Measurements from ENCODE around the gene NEU3.
"Not testable (repeated sequence)": the region's sequence is repeated elsewhere in the genome, so short reads cannot be mapped to it uniquely, and the experiment has no call there.

- not testable (repeated sequence) for TF ChIP-seq POLR2A (IDR thresholded peaks at IDR 0.05; ENCODE audit: low read depth, low read length); CTCF (conservative IDR thresholded peaks at IDR 0.05; ENCODE audit: low read depth, low read length); SMC3 (IDR thresholded peaks at IDR 0.05; ENCODE audit: low read depth, low read length); MAZ (IDR thresholded peaks at IDR 0.05; ENCODE audit: borderline replicate concordance, low read depth, low read length); MAFK (IDR thresholded peaks at IDR 0.05; ENCODE audit: low read depth, low read length); RCOR1 (IDR thresholded peaks at IDR 0.05; ENCODE audit: insufficient replicate concordance, low read length); CHD1 (IDR thresholded peaks at IDR 0.05; ENCODE audit: low read depth, low read length); ELK1 (IDR thresholded peaks at IDR 0.05; ENCODE audit: borderline replicate concordance, low read depth, low read length)
Measured at GRCh38 chr11:74960128-74960527, 28.6 kb upstream of the NEU3 start.
